ENCODE data around the gene MYLK2. TPM values are rescaled to one million over a fixed set of nuclear protein-coding genes. Genes with fewer than 3 reads are reported as not detected.

Gene MYLK2
- total RNA-seq, 1 experiment from 2014 or later: 0.74 TPM

DNA sequence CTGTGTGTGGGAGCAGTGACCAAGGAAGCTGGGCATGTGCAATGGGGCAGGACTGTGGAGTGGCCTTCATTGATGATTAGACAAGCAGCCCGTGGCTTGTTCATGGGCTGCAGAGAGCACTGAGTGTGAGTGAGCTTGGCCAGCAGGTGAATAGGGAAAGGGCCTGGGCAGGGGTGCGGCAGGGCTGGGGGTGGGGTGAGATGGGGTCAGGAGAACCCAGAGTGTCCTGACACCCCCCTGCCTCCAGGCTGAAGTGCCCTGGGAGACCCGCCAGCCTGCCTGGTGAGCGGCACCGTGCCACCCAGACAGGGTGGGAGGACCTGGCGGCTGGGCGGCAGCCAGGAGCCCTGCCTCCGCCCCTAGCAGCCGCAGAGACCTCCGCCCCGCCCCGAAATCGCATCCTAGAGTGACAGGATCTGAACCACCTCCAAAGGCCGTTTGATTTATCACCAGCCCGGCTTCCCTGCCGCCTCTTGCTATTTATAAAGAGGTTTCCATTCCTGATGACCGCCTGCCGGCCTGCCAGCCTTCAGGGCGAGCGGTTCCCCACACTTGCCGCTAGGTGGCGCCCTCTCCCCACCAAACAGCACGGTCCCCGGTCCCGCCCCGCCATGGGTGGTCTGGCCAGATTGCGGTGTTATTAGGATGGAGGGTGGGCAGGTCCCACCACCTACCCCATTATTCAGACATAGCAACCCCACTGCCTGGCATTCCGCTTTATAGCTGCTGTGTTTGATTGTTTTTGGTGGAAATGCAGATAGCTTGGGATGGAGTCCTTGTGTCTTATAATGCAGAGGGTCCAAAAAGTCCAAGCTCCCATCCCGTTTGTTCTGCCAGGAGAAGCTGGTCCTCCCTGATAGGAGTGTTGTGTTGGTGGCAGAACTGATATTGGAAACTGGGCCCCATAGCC is 3.5 kb downstream of the MYLK2 start:
- no peaks in the 10 kb centered on the region for H3K27me3 ChIP-seq (ENCODE audit: insufficient read depth, low read length)
- H3K9me3 ChIP-seq (ENCODE audit: control insufficient read depth, low read depth, low read length): no peaks in the 10 kb centered on the region
- no peak overlapping the region for H2BK5ac ChIP-seq (ENCODE audit: insufficient read length, low read length)
- H2AK5ac ChIP-seq (ENCODE audit: insufficient read length, low read length): no peak overlapping the region
- no peak overlapping the region for H2BK20ac ChIP-seq (ENCODE audit: low read depth, low read length, poor library complexity, severe bottlenecking)
- no peaks in the 10 kb centered on the region for H3K4me1 ChIP-seq (ENCODE audit: insufficient read depth, low read length)
- no peaks in the 10 kb centered on the region for H3K9me3 Mint-ChIP-seq
- H3K4me3 Mint-ChIP-seq: peak overlapping the region in 1 of 2 experiments; percentile 46; a peak in 1 of 5 replicates
- no peak overlapping the region for H3K56ac ChIP-seq (ENCODE audit: insufficient read length, low read depth, low read length)
- H4K20me1 ChIP-seq (ENCODE audit: control insufficient read depth, insufficient read depth, insufficient read length): no peaks in the 10 kb centered on the region
- no peak overlapping the region for H2BK15ac ChIP-seq (ENCODE audit: low read depth, low read length)
- H3K18ac ChIP-seq (ENCODE audit: insufficient read length, low read depth, low read length): no peak overlapping the region
- H2BK12ac ChIP-seq (ENCODE audit: insufficient read length, low read depth, low read length): no peak overlapping the region
- no peaks in the 10 kb centered on the region for H3K23me2 ChIP-seq (ENCODE audit: insufficient read length, low read depth, low read length, poor library complexity, severe bottlenecking)
- no peaks in the 10 kb centered on the region for H3K79me2 ChIP-seq (ENCODE audit: insufficient read depth, low read length)
- H3K27ac ChIP-seq (ENCODE audit: insufficient read length, low read depth, low read length): no peak overlapping the region
- no peak overlapping the region for H4K91ac ChIP-seq (ENCODE audit: insufficient read length, low read depth, low read length)
- no peak overlapping the region for H3K23ac ChIP-seq (ENCODE audit: insufficient read length, low read depth, low read length)
- H3K4me2 ChIP-seq (ENCODE audit: insufficient read depth, insufficient read length, low read length): no peak overlapping the region
- H3K14ac ChIP-seq (ENCODE audit: insufficient read depth, low read length): no peak overlapping the region
- no peak overlapping the region for H4K5ac ChIP-seq (ENCODE audit: insufficient read length, low read depth, low read length)
- no peak overlapping the region for H2BK120ac ChIP-seq (ENCODE audit: low read depth, low read length, poor library complexity, severe bottlenecking)
- no peaks in the 10 kb centered on the region for H3K36me3 Mint-ChIP-seq (ENCODE audit: insufficient read depth in 1 of 3, low read depth in 3 of 3)
- TF ChIP-seq CTCF (conservative IDR thresholded peaks at IDR 0.05): peak; percentile 100
- no peak overlapping the region for H3K4ac ChIP-seq (ENCODE audit: low read depth, low read length)
- peak overlapping the region in 1 of 3 experiments; percentile 14; a peak in 1 of 7 replicates for H3K27ac Mint-ChIP-seq
- H2AFZ ChIP-seq (ENCODE audit: low read length): no peak overlapping the region
- peak; percentile 85 for DNase-seq
- H4K8ac ChIP-seq (replicated peaks; ENCODE audit: insufficient read length, low read depth, low read length): no peak overlapping the region
- H3T11ph ChIP-seq (ENCODE audit: low read length): no peak overlapping the region
- H3K79me1 ChIP-seq (ENCODE audit: insufficient read depth, low read depth, low read length, poor library complexity, severe bottlenecking): no peaks in the 10 kb centered on the region
- H3K27me3 Mint-ChIP-seq (ENCODE audit: low read depth): peaks cover 5% of the 10 kb centered on the region
- H3K4me1 Mint-ChIP-seq: peaks cover 9 to 18% of the 10 kb centered on the region in 2 experiments
- WGBS (ENCODE audit: extremely low coverage, insufficient read length, low lambda C conversion rate): no CpG with 5 or more reads among the region's 29 CpGs
- H3K9ac ChIP-seq (ENCODE audit: extremely low read depth, insufficient read length, low read length): no peak overlapping the region

All from H9 (cell line).